Ishikawa (cell line): ENCODE measurements around the gene SASH1.

Experiments
- EP300 ChIP-seq: IDR thresholded peaks from 2 replicates; pipeline ENCODE4 v1.6.1; 2012; ENCODE audit warnings: borderline replicate concordance
- FOXM1 ChIP-seq: IDR thresholded peaks from 2 replicates; pipeline ENCODE4 v1.6.1; 2012; ENCODE audit warnings: low read depth, borderline replicate concordance
- REST ChIP-seq: IDR thresholded peaks from 2 replicates; pipeline ENCODE4 v1.6.1; 2012; ENCODE audit warnings: low read depth, mild to moderate bottlenecking
- TAF1 ChIP-seq: IDR thresholded peaks from 2 replicates; pipeline ENCODE4 v1.6.1; 2012; ENCODE audit warnings: low read depth, mild to moderate bottlenecking
- TCF12 ChIP-seq: IDR thresholded peaks from 2 replicates; pipeline ENCODE4 v1.6.1; 2012; ENCODE audit warnings: low read depth

DNA sequence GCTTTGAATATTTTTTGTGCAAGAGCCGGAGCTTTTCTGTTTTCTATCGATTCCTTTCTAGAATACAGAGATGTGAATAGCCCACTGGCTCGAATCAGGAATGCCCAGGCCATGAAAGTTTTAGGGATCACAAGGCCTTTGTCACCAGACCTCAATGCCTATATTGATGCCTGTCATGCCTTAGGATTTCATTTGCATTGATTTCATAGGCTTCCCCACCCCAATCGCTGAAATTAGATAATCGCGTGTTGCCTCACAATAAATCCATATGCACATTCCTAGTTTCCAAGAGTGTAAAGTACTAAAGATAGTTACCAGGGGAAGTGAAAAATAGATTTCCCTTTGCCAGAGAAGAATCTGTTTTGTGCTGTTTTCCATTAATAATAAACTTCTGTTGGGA lies 150.8 kb downstream of the SASH1 start:
- TF ChIP-seq REST (no peak), EP300 (no peak), TCF12 (no peak), FOXM1 (no peak), TAF1 (no peak)
